HK-2 (cell line): ENCODE data around the gene FAM72D.
"Not testable (repeated sequence)": the region's sequence is repeated elsewhere in the genome, so short reads cannot be mapped to it uniquely, and the experiment has no call there.

Experiments used
- DNase-seq: peaks from one replicate; pipeline ENCODE4 v3.0.0-alpha.2; 2018; ENCODE audit not compliant: unreplicated experiment

Gene FAM72D

GRCh38 chr1:145146308-145146707 is 50.5 kb downstream of the FAM72D start:
- DNase-seq, result not testable (repeated sequence)

GRCh38 chr1:145147172-145147571 is 51.4 kb downstream of the FAM72D start:
- DNase-seq, result not testable (repeated sequence)

DNA sequence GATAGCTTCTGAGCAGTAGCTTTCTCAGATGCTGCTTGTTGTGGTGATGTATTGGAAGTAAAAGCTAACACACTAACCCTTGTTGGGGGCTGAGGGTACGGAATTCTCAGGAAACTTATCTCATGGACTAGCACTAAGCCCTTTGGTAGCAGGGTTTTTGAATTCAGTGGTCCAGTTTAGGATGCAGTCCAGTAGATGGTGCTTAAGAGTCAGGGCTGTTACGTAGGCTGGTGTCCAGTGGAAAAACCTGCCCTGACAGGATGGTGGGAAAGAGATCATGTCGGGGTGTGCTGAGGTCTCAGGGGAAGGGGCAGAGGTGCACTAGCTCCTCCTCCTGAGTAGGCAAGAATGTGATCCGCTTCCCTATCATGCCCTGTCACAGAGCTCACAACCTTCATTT is 59.6 kb downstream of the FAM72D start:
- not testable (repeated sequence) for DNase-seq

- not testable (repeated sequence) for DNase-seq
Observed at GRCh38 chr1:145155873-145156272, 60.1 kb downstream of the FAM72D start.

DNA sequence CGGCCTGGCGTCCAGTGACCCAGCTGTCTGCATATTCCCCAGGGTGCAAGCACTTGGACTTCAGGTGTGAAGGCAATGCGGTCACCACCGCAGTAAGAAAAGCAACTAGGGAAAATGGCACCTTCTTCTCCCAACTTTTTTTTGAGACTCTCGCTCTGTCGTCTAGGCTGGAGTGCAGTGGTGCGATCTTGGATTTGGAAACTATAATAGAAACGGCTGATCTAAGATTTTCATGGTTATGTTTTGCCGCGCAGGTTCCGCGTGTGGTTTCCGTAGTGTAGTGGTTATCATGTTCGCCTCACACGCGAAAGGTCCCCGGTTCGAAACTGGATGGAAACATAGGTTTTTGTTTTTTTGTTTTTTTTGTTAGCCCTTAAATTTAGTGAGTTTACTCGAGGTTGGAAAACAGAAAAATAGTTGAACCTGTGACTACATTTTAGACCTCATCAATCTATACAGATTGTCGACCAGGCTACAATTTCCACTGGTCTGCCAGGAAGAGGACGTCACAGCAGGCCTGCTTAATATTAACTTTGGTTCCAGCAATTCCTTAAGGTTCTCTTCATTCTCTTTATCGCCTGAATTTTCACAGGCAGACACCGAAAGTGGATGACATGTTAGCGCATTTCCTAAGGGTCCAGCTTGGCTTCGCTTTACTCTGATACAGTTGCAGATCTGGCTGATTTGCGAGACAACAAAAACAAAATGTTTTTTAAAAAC is 61.3 kb downstream of the FAM72D start:
- not testable (repeated sequence) for DNase-seq

DNA sequence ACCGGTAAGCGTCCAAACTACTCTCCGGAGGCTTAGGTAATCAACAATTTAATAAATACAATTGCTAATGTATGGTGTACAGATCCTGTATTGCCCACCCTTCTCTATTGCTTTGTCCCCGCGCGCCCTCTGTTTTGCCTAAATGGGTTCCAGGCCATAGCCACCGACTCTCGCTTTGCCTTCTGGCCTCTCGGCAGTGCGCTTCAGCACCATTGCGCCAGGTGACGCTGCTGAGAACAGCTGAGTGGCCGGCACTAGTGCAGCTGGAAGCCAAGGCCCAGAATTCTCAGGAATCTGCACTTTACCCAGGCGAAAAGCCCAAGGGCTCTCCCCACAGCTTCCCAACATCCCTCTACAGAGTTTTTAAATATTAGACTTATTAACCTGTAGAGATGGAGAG is 61.9 kb downstream of the FAM72D start:
- not testable (repeated sequence) for DNase-seq

- not testable (repeated sequence) for DNase-seq
Observed at GRCh38 chr1:145161046-145161752, 65.4 kb downstream of the FAM72D start.
